GM18909 (cell line): ENCODE measurements around the gene PMVK.

Experiments
- ATAC-seq: cut with Tn5 transposase; IDR thresholded peaks from one replicate; pipeline ENCODE4 v1.9.1; 2021; ENCODE audit warnings: mild to moderate bottlenecking; ENCODE audit not compliant: unreplicated experiment, poor library complexity

PMVK gene

GRCh38 chr1:154951901-154952657 lies 15.6 kb upstream of the PMVK start:
- no peak for ATAC-seq

GRCh38 chr1:154948079-154948478 lies 11.6 kb upstream of the PMVK start:
- ATAC-seq, result no peak

GRCh38 chr1:154945962-154946850 lies 9.7 kb upstream of the PMVK start:
- ATAC-seq, result no peak

- no peak for ATAC-seq
Measured at GRCh38 chr1:154945160-154945961, 8.8 kb upstream of the PMVK start.

- ATAC-seq, result no peak
Measured at GRCh38 chr1:154944401-154945159, 8.1 kb upstream of the PMVK start.

GRCh38 chr1:154943649-154944400 lies 7.3 kb upstream of the PMVK start:
- ATAC-seq, result no peak

- ATAC-seq, result no peak
Measured at GRCh38 chr1:154941333-154942013, 5.0 kb upstream of the PMVK start.

- no peak for ATAC-seq
Measured at GRCh38 chr1:154940651-154941194, 4.2 kb upstream of the PMVK start.

- no peak for ATAC-seq
Measured at GRCh38 chr1:154940213-154940560, 3.7 kb upstream of the PMVK start.

GRCh38 chr1:154938604-154939399 lies 2.3 kb upstream of the PMVK start:
- no peak for ATAC-seq

GRCh38 chr1:154937988-154938386 lies 1.5 kb upstream of the PMVK start:
- no peak for ATAC-seq

GRCh38 chr1:154937085-154937987 lies 817 bp upstream of the PMVK start:
- peak; percentile 64 for ATAC-seq

- ATAC-seq, result no peak
Measured at GRCh38 chr1:154935749-154936554, 567 bp downstream of the PMVK start.

- ATAC-seq, result no peak
Measured at GRCh38 chr1:154934358-154934948, 2.1 kb downstream of the PMVK start.

- ATAC-seq, result no peak
Measured at GRCh38 chr1:154931940-154932487, 4.5 kb downstream of the PMVK start.
